Breast epithelium (tissue), 4 donors: Measurements from ENCODE around the gene ARHGAP26. TPM values are rescaled to one million over a fixed set of nuclear protein-coding genes. Genes with fewer than 3 reads are reported as not detected.

Source experiments
- DNase-seq, 2 donors: peaks; one replicate each; pipeline ENCODE4 v3.0.0-alpha.2; 2019; ENCODE audit warnings: low spot score in 2 of 2
- H3K27ac ChIP-seq, 2 donors: fragments of 200-600 bp; sonication (generic) in 1 of 2; one replicate each; pipeline ENCODE4 v1.5.1; 2016 to 2019; ENCODE audit warnings: mild to moderate bottlenecking in 1 of 2
- H3K27me3 ChIP-seq, 2 donors: fragments of 200-600 bp; sonication (generic) in 1 of 2; one replicate each; pipeline versions ENCODE4 v1.5.1 to v1.6.0; 2017 to 2019; ENCODE audit warnings: control low read depth in 1 of 2, mild to moderate bottlenecking in 1 of 2
- H3K36me3 ChIP-seq: fragments of 200-600 bp; one replicate; pipeline ENCODE4 v1.5.1; 2019
- H3K4me1 ChIP-seq, 2 donors: fragments of 200-600 bp; sonication (generic); one replicate each; pipeline ENCODE4 v1.5.1; 2016 to 2019; ENCODE audit warnings: control low read depth in 1 of 2
- H3K4me3 ChIP-seq, 3 donors: fragments of 200-600 bp; sonication (generic); 1 replicate in 2 of 3; 2 replicates in 1 of 3; pipeline ENCODE4 v1.5.1; 2016 to 2019; ENCODE audit warnings: mild to moderate bottlenecking in 3 of 3, moderate library complexity in 2 of 3
- H3K9me3 ChIP-seq, 2 donors: fragments of 200-600 bp; sonication (generic) in 1 of 2; one replicate each; pipeline ENCODE4 v1.5.1; 2016 to 2019; ENCODE audit warnings: control low read depth in 1 of 2
- POLR2A ChIP-seq: fragments of 450-650 bp; IDR thresholded peaks from one replicate; pipeline ENCODE4 v1.6.1; 2016; ENCODE audit warnings: antibody characterized with exemption, mild to moderate bottlenecking, moderate library complexity
- POLR2AphosphoS5 ChIP-seq, 3 donors: sonication (generic); formaldehyde crosslinking; IDR thresholded peaks; one replicate each; pipeline ENCODE4 v1.6.1; 2017; ENCODE audit warnings: antibody characterized with exemption in 3 of 3
- intact Hi-C: fragments of 100-400 bp; cut with DNase I; formaldehyde crosslinking; loops from one replicate; pipeline ENCODE4 v1.15.1; 2023; ENCODE audit warnings: low total_unique reads
- total RNA-seq, 3 donors: library from RNA; depleted of rRNA; stranded (reverse); fragments of >200 nt; gene quantifications; one replicate each; pipeline ENCODE4 v1.1.0, GENCODE V29; 2016
- TF ChIP-seq, protein P1 (sequence below), 3 donors: fragments of 450-650 bp; IDR thresholded peaks; one replicate each; pipeline ENCODE4 v1.5.1; 2016 to 2017; ENCODE audit warnings: antibody characterized with exemption in 3 of 3, mild to moderate bottlenecking in 3 of 3, moderate library complexity in 3 of 3

The ARHGAP26 gene
- total RNA-seq, 3 donors from 2014 or later = 33.1 to 89.0 (median 56.4) TPM

DNA sequence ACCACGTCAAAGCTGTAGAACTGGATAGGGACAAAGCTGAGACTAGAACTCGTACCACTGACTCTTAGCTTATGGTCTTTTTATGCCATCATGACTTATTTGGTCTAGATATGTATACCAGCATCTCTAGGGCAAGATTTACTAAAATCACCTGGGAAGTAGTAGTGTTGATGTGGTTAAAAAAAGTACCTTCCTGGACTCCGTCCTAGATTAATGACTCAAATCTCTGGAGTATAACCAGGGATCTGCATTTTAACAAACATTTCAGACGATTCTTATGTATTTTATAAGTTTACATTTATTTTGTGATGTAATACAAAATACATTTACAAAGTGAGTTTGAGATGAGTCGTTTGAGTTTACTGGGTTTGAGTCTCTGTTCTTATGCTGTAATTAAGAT, 68.7 kb downstream of the ARHGAP26 start:
- DNase-seq = no peak
- intact Hi-C loops = no loop called here
- Histone ChIP-seq H3K27me3 (no peaks in the 10 kb centered on the region), H3K4me1 (no peaks in the 10 kb centered on the region), H3K9me3 (no peaks in the 10 kb centered on the region), H3K4me3 (no peak overlapping the region), H3K27ac (no peak overlapping the region), H3K36me3 (no peaks in the 10 kb centered on the region)
- no peak for TF ChIP-seq POLR2A
- no peak for TF ChIP-seq POLR2AphosphoS5 (IDR thresholded peaks at IDR 0.05)
- TF ChIP-seq, protein P1, sequence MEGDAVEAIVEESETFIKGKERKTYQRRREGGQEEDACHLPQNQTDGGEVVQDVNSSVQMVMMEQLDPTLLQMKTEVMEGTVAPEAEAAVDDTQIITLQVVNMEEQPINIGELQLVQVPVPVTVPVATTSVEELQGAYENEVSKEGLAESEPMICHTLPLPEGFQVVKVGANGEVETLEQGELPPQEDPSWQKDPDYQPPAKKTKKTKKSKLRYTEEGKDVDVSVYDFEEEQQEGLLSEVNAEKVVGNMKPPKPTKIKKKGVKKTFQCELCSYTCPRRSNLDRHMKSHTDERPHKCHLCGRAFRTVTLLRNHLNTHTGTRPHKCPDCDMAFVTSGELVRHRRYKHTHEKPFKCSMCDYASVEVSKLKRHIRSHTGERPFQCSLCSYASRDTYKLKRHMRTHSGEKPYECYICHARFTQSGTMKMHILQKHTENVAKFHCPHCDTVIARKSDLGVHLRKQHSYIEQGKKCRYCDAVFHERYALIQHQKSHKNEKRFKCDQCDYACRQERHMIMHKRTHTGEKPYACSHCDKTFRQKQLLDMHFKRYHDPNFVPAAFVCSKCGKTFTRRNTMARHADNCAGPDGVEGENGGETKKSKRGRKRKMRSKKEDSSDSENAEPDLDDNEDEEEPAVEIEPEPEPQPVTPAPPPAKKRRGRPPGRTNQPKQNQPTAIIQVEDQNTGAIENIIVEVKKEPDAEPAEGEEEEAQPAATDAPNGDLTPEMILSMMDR (IDR thresholded peaks at IDR 0.05) = no peak

DNA sequence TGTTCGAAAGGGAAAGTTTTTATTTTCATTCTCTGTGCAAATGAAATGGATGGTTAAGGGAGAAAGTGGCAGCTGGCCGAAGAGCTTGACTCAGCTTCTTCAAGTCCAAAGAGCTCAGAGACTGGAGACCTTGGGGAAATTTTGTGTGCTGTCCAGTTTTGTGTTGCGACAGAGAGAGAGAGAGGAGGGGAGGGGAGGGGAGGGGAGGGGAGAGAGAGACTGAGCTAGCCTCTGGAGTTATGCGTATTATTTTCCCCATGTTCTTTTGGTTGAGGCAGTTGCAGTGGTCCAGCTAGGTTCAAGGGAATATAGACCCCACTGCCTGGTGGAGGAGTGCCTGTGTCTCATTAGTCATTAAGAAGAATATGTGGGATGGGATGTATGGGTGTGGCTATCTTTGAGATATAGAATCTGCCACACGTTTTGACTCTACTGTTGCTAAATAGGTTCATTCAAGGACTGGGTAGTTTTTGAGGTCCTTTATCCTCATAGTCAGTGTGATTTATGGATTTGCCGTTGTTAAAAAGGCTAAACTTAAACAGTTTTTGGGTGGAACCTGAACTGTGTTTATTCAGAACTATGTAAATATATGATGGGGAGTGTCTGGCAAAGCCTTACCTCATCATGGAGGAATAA, 69.7 kb downstream of the ARHGAP26 start:
- no peak for DNase-seq
- H3K36me3 ChIP-seq = no peaks in the 10 kb centered on the region
- intact Hi-C loops = no loop called here
- peak overlapping the region; percentile 8 to 40 for H3K27ac ChIP-seq
- TF ChIP-seq POLR2A (no peak), POLR2AphosphoS5 (IDR thresholded peaks at IDR 0.05) (no peak)
- TF ChIP-seq, protein P1 (IDR thresholded peaks at IDR 0.05) = no peak
- H3K4me1 ChIP-seq = no peaks in the 10 kb centered on the region
- no peaks in the 10 kb centered on the region for H3K27me3 ChIP-seq
- H3K9me3 ChIP-seq = no peaks in the 10 kb centered on the region
- H3K4me3 ChIP-seq = no peak overlapping the region

DNA sequence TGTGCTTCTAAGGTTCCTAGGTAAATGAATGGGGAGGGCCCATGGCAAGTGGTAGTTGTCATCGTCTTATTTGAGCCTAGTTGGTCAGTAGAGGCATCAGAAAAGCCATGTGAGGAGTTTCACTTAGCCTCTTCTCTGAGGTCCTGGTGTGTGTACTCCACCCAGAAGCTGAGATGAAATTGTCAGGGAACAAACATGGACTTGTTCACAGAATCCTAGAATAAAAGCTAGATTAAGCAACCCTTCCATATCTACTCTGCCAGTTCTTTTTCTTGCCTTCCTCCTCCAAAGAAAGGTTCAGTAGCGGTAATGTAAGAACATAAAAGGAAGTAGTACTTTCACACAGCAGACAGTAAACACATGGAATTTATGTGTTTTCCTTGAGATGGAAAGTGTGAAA, 70.4 kb downstream of the ARHGAP26 start:
- Histone ChIP-seq H3K4me1 (no peaks in the 10 kb centered on the region), H3K4me3 (no peak overlapping the region), H3K36me3 (no peaks in the 10 kb centered on the region), H3K27me3 (no peaks in the 10 kb centered on the region), H3K27ac (peak overlapping the region in 1 of 2 donors; percentile 40), H3K9me3 (no peaks in the 10 kb centered on the region)
- TF ChIP-seq POLR2A (no peak), POLR2AphosphoS5 (IDR thresholded peaks at IDR 0.05) (no peak)
- TF ChIP-seq, protein P1 (IDR thresholded peaks at IDR 0.05) = no peak
- no peak for DNase-seq
- intact Hi-C loops = no loop called here

- Histone ChIP-seq H3K27me3 (no peaks in the 10 kb centered on the region), H3K4me1 (no peaks in the 10 kb centered on the region), H3K27ac (peak overlapping the region in 1 of 2 donors; percentile 14), H3K9me3 (no peaks in the 10 kb centered on the region), H3K4me3 (no peak overlapping the region), H3K36me3 (no peaks in the 10 kb centered on the region)
- intact Hi-C loops = no loop called here
- no peak for DNase-seq
- TF ChIP-seq POLR2A (no peak), POLR2AphosphoS5 (IDR thresholded peaks at IDR 0.05) (no peak)
- TF ChIP-seq, protein P1 (IDR thresholded peaks at IDR 0.05) = no peak
These were observed 71.5 kb downstream of the ARHGAP26 start for GRCh38 chr5:142841511-142842265.
